ENCODE data around the gene EGR1.
"Not testable (repeated sequence)": the region's sequence is repeated elsewhere in the genome, so short reads cannot be mapped to it uniquely, and the experiment has no call there.

Gene EGR1

GRCh38 chr5:138469540-138470321, 4.5 kb downstream of the EGR1 start:
- TF ChIP-seq POLR2A (IDR thresholded peaks at IDR 0.05; ENCODE audit: low read depth, low read length): no peak
- no peak for DNase-seq (ENCODE audit: insufficient read length, low spot score)
- no peak for FAIRE-seq

- DNase-seq (ENCODE audit: insufficient read length, low spot score) (no peak), FAIRE-seq (no peak)
- TF ChIP-seq POLR2A (IDR thresholded peaks at IDR 0.05; ENCODE audit: low read depth, low read length): no peak
These were observed 5.2 kb downstream of the EGR1 start for GRCh38 chr5:138470322-138471051.

GRCh38 chr5:138471052-138471361, 5.7 kb downstream of the EGR1 start:
- no peak for DNase-seq (ENCODE audit: insufficient read length, low spot score)
- no peak for FAIRE-seq
- TF ChIP-seq POLR2A (IDR thresholded peaks at IDR 0.05; ENCODE audit: low read depth, low read length): no peak

- FAIRE-seq (no peak), DNase-seq (ENCODE audit: insufficient read length, low spot score) (no peak)
- TF ChIP-seq POLR2A (IDR thresholded peaks at IDR 0.05; ENCODE audit: low read depth, low read length): no peak
These were observed 7.1 kb downstream of the EGR1 start for GRCh38 chr5:138472353-138472752.

- DNase-seq (ENCODE audit: insufficient read length, low spot score): not testable (repeated sequence)
These were observed 7.9 kb downstream of the EGR1 start for GRCh38 chr5:138473151-138473550.

GRCh38 chr5:138476918-138477317, 11.6 kb downstream of the EGR1 start:
- DNase-seq (ENCODE audit: insufficient read length, low spot score) (no peak), FAIRE-seq (no peak)
- TF ChIP-seq POLR2A (IDR thresholded peaks at IDR 0.05; ENCODE audit: low read depth, low read length): no peak

More at GRCh38 chr5:138473151-138473550, 7.9 kb downstream of the EGR1 start:
- not testable (repeated sequence) for FAIRE-seq

GRCh38 chr5:138482638-138483037, 17.4 kb downstream of the EGR1 start:
- FAIRE-seq: no peak
- no peak for DNase-seq (ENCODE audit: insufficient read length, low spot score)
- TF ChIP-seq POLR2A (IDR thresholded peaks at IDR 0.05; ENCODE audit: low read depth, low read length): no peak

- no peak for TF ChIP-seq POLR2A (IDR thresholded peaks at IDR 0.05; ENCODE audit: low read depth, low read length)
- FAIRE-seq (no peak), DNase-seq (ENCODE audit: insufficient read length, low spot score) (no peak)
These were observed 23.2 kb downstream of the EGR1 start for GRCh38 chr5:138488481-138488945.

GRCh38 chr5:138489683-138490061, 24.4 kb downstream of the EGR1 start:
- no peak for TF ChIP-seq POLR2A (IDR thresholded peaks at IDR 0.05; ENCODE audit: low read depth, low read length)
- no peak for DNase-seq (ENCODE audit: insufficient read length, low spot score)
- FAIRE-seq: no peak

GRCh38 chr5:138490648-138491283, 25.5 kb downstream of the EGR1 start:
- TF ChIP-seq POLR2A (IDR thresholded peaks at IDR 0.05; ENCODE audit: low read depth, low read length): no peak
- FAIRE-seq (no peak), DNase-seq (ENCODE audit: insufficient read length, low spot score) (no peak)

- TF ChIP-seq POLR2A (IDR thresholded peaks at IDR 0.05; ENCODE audit: low read depth, low read length): no peak
- FAIRE-seq (no peak), DNase-seq (ENCODE audit: insufficient read length, low spot score) (no peak)
These were observed 26.0 kb downstream of the EGR1 start for GRCh38 chr5:138491284-138491648.

GRCh38 chr5:138491669-138492559, 26.6 kb downstream of the EGR1 start:
- FAIRE-seq: no peak
- DNase-seq (ENCODE audit: insufficient read length, low spot score): peak; percentile 87
- TF ChIP-seq POLR2A (IDR thresholded peaks at IDR 0.05; ENCODE audit: low read depth, low read length): no peak

GRCh38 chr5:138492560-138493045, 27.3 kb downstream of the EGR1 start:
- no peak for TF ChIP-seq POLR2A (IDR thresholded peaks at IDR 0.05; ENCODE audit: low read depth, low read length)
- no peak for DNase-seq (ENCODE audit: insufficient read length, low spot score)
- no peak for FAIRE-seq
